Stomach (tissue), 9 donors: ENCODE results near the gene PRDX4. TPM values are rescaled to one million over a fixed set of nuclear protein-coding genes. Genes with fewer than 3 reads are reported as not detected.
"Not testable (repeated sequence)": the region's sequence is repeated elsewhere in the genome, so short reads cannot be mapped to it uniquely, and the experiment has no call there.

Experiments used
- DNase-seq, 2 donors: peaks; one replicate each; pipeline versions ENCODE4 v3.0.0 to v3.0.0-alpha.2; 2013 to 2019
- H3K27ac ChIP-seq, 5 donors: fragments of 200-600 bp in 4 of 5; sonication (generic) in 4 of 5; one replicate each; pipeline ENCODE4 v1.5.1; 2013 to 2019; ENCODE audit warnings: mild to moderate bottlenecking in 1 of 5, moderate library complexity in 1 of 5
- H3K27me3 ChIP-seq, 3 donors: fragments of 200-600 bp; sonication (generic); one replicate each; pipeline ENCODE4 v1.5.1; 2017 to 2019; ENCODE audit warnings: mixed run types in 1 of 3
- H3K36me3 ChIP-seq, 4 donors: fragments of 200-600 bp; sonication (generic); 1 replicate in 3 of 4; 2 replicates in 1 of 4; pipeline ENCODE4 v1.5.1; 2016 to 2019
- H3K4me1 ChIP-seq, 4 donors: fragments of 200-600 bp; sonication (generic); one replicate each; pipeline ENCODE4 v1.5.1; 2016 to 2019
- H3K4me3 ChIP-seq, 4 donors: fragments of 200-600 bp; sonication (generic) in 3 of 4; one replicate each; pipeline ENCODE4 v1.5.1; 2016 to 2019; ENCODE audit warnings: mild to moderate bottlenecking in 1 of 4
- H3K9me3 ChIP-seq, 4 donors: fragments of 200-600 bp; sonication (generic); one replicate each; pipeline ENCODE4 v1.5.1; 2016 to 2019
- EP300 ChIP-seq: sonication (generic); formaldehyde crosslinking; IDR thresholded peaks from one replicate; pipeline ENCODE4 v1.6.1; 2017; ENCODE audit warnings: antibody characterized with exemption
- POLR2A ChIP-seq, 4 donors: fragments of 450-650 bp; IDR thresholded peaks; one replicate each; pipeline ENCODE4 v1.6.1; 2016; ENCODE audit warnings: antibody characterized with exemption in 4 of 4, control low read depth in 2 of 4, mild to moderate bottlenecking in 1 of 4, moderate library complexity in 1 of 4
- POLR2AphosphoS5 ChIP-seq, 3 donors: sonication (generic); formaldehyde crosslinking; IDR thresholded peaks; one replicate each; pipeline ENCODE4 v1.6.1; 2016; ENCODE audit warnings: antibody characterized with exemption in 3 of 3
- WGBS, 5 donors: extraction: QIAGEN DNeasy Blood & Tissue Kit in 3 of 5; methylation state at CpG; one replicate each; pipeline versions ENCODE4 v1.1.5 to v1.1.7; 2013 to 2018; 5-methylcytosine and 5-hydroxymethylcytosine counted together
- intact Hi-C: fragments of 100-400 bp; cut with DNase I; formaldehyde crosslinking; loops from one replicate; pipeline ENCODE4 v1.15.1; 2023; ENCODE audit warnings: low total_unique reads
- polyA plus RNA-seq, 3 donors: library from polyadenylated mRNA; stranded (reverse); fragments of 200-250 nt; gene quantifications; one replicate each; pipeline ENCODE4 v1.2.3, GENCODE V29; 2013
- total RNA-seq, 5 donors: library from RNA; depleted of rRNA; stranded (reverse); fragments of >200 nt; gene quantifications; one replicate each; pipeline versions ENCODE4 v1.1.0 to v1.2.3, GENCODE V29; 2014 to 2016
- TF ChIP-seq, protein P1 (sequence below), 7 experiments: fragments of 450-650 bp in 4 of 7; fragments of 200-600 bp in 3 of 7; sonication (generic) in 3 of 7; IDR thresholded peaks; one replicate each; pipeline ENCODE4 v1.5.1; 2016 to 2019; ENCODE audit warnings: antibody characterized with exemption in 7 of 7, control low read depth in 2 of 7, mild to moderate bottlenecking in 1 of 7
- donor health status: healthy with polysubstance abuse.
- donor health status: Bipolar disorder and iron deficiency.
- donor health status: healthy.

The PRDX4 gene
- total and polyA plus RNA-seq, 8 donors: 8.2 to 143 (median 77.7) TPM

DNA sequence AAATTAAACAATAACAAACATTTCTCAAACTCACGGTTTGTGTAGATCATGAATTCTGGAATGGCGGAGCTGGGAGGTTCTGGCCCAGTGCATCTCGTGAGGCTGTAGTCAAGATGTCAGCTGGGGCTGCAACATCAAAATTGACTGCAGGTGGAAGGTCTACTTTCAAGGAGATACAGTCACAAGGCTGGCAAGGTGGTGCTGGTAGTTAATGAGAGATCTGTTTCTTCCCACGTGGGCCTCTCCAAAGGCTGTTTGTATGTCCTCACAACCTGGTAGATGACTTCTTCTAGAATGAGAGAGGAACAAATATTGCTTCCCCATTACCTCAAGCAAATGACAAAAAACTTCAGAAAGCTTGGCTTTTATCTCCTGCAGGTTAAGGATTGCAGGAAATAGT lies 8.0 kb upstream of the PRDX4 start:
- 77 to 86% (median 84%) methylated on average over 4 of the region's 4 CpGs for WGBS, 5 donors
- TF ChIP-seq EP300: no peak
- no peak for TF ChIP-seq POLR2AphosphoS5 (IDR thresholded peaks at IDR 0.05)
- no peak for TF ChIP-seq POLR2A (IDR thresholded peaks at IDR 0.05)
- TF ChIP-seq, protein P1, sequence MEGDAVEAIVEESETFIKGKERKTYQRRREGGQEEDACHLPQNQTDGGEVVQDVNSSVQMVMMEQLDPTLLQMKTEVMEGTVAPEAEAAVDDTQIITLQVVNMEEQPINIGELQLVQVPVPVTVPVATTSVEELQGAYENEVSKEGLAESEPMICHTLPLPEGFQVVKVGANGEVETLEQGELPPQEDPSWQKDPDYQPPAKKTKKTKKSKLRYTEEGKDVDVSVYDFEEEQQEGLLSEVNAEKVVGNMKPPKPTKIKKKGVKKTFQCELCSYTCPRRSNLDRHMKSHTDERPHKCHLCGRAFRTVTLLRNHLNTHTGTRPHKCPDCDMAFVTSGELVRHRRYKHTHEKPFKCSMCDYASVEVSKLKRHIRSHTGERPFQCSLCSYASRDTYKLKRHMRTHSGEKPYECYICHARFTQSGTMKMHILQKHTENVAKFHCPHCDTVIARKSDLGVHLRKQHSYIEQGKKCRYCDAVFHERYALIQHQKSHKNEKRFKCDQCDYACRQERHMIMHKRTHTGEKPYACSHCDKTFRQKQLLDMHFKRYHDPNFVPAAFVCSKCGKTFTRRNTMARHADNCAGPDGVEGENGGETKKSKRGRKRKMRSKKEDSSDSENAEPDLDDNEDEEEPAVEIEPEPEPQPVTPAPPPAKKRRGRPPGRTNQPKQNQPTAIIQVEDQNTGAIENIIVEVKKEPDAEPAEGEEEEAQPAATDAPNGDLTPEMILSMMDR (IDR thresholded peaks at IDR 0.05): no peak
- Histone ChIP-seq H3K4me3 (no peak overlapping the region), H3K36me3 (no peaks in the 10 kb centered on the region), H3K27ac (no peak overlapping the region), H3K4me1 (no peaks in the 10 kb centered on the region), H3K9me3 (no peaks in the 10 kb centered on the region), H3K27me3 (no peaks in the 10 kb centered on the region)
- intact Hi-C loops: no loop called here
- no peak for DNase-seq

DNA sequence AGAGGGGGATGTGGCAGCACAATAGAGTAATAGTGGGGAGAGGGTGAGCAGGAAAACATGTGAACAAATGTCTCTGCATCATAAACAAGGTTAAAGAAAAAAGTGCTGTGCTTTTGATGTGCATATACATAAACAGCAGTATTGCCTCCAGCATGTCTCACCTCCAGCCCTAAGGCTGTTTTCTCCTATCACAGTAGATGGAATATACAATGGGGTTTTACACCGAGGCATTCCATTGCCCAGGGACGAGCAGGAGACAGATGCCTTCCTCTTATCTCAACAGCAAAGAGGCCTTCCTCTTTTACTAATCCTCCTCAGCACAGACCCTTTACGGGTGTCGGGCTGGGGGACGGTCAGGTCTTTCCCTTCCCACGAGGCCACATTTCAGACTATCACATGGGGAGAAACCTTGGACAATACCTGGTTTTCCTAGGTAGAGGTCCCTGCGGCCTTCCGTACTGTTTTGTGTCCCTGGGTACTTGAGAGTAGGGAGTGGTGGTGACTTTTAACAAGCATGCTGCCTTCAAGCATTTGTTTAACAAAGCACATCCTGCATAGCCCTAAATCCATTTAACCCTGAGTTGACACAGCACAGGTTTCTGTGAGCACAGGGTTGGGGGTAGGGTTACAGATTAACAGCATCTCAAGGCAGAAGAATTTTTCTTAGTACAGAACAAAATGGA lies 7.1 kb upstream of the PRDX4 start:
- H3K9me3 ChIP-seq, H3K36me3 ChIP-seq, H3K27ac ChIP-seq, DNase-seq, H3K4me3 ChIP-seq, H3K27me3 ChIP-seq, H3K4me1 ChIP-seq, intact Hi-C loops: not testable (repeated sequence)
- 42 to 64% (median 62%) methylated on average over 2 to 8 of the region's 8 CpGs for WGBS, 5 donors

DNA sequence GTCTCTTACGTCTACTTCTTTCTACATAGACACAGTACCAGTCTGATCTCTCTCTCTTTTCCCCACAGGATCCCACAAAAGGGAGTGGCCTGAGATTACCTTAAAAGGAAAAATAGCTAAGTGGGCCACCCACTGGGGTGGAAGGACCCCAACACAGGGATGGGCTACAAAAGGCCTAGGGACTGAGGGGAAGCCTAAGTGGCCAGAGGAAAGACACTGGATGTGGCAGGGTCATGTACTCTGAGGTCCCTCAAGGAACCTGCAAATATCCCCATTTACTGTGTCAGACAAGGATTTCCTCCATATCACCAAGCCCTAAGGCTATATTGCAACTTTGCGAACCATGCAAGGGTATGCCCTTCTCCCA lies 6.5 kb upstream of the PRDX4 start:
- TF ChIP-seq, protein P1 (IDR thresholded peaks at IDR 0.05): no peak
- TF ChIP-seq POLR2AphosphoS5 (IDR thresholded peaks at IDR 0.05) (no peak), EP300 (no peak), POLR2A (IDR thresholded peaks at IDR 0.05) (no peak)
- DNase-seq: no peak
- Histone ChIP-seq H3K9me3 (no peaks in the 10 kb centered on the region), H3K27me3 (no peaks in the 10 kb centered on the region), H3K4me1 (no peaks in the 10 kb centered on the region), H3K36me3 (no peaks in the 10 kb centered on the region), H3K4me3 (no peak overlapping the region), H3K27ac (no peak overlapping the region)
- intact Hi-C loops: no loop called here
- WGBS, 5 donors: 83 to 100% (median 96%) methylated on average over 2 of the region's 2 CpGs

DNA sequence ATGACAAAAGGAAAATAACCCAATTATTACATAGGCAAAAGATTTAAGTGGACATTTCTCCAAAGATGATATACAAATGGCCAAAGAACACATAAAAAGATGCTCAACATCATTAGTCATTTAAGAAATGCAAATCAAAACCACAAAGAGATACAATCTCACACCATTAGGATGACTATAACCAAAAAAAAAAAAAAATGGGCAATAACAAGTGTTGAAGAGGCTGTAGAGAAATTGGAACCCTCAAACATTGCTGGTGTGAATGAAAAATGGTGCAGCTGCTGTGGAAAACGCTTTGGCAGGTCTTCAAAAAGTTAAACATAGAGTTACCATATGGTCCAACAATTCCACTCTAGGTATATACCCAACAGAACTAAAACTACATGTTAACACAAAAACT lies 5.6 kb upstream of the PRDX4 start:
- TF ChIP-seq POLR2A (IDR thresholded peaks at IDR 0.05): no peak
- DNase-seq: no peak
- H3K27ac ChIP-seq: no peak overlapping the region
- intact Hi-C loops: no loop called here
- 29 to 77% (median 62%) methylated on average over 1 of the region's 1 CpG for WGBS, 5 donors
- H3K36me3 ChIP-seq: no peaks in the 10 kb centered on the region
- no peak overlapping the region for H3K4me3 ChIP-seq
- H3K27me3 ChIP-seq: no peaks in the 10 kb centered on the region
- no peaks in the 10 kb centered on the region for H3K9me3 ChIP-seq
- H3K4me1 ChIP-seq: peaks cover 0 to 1% (median 0%) of the 10 kb centered on the region in 4 donors

DNA sequence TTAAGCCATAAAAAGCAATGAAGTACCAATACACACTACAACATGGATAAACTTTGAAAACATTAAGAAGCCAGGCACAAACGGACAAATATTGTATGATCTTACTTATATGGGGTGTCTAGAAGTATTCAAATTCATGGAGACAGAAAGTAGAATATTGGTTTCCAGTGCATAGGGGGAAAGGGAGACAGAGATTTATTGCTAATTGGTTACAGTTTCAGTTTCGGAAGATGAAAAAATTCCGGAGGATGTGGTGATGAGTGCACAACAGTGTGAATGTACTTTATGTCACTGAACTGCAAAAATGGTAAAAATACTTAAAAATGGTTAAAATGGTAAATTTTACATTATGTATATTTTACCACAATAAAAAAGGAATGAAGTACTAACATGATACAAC lies 5.1 kb upstream of the PRDX4 start:
- Histone ChIP-seq H3K27me3 (peaks cover 0 to 1% (median 0%) of the 10 kb centered on the region in 3 donors), H3K36me3 (no peaks in the 10 kb centered on the region), H3K4me1 (peaks cover 0 to 5% (median 0%) of the 10 kb centered on the region in 4 donors), H3K4me3 (no peak overlapping the region), H3K9me3 (peaks cover 0 to under 1% (median under 1%) of the 10 kb centered on the region in 4 donors), H3K27ac (no peak overlapping the region)
- TF ChIP-seq, protein P1 (IDR thresholded peaks at IDR 0.05): no peak
- no peak for TF ChIP-seq POLR2AphosphoS5 (IDR thresholded peaks at IDR 0.05)
- TF ChIP-seq POLR2A (IDR thresholded peaks at IDR 0.05): no peak
- TF ChIP-seq EP300: no peak
- 65 to 80% (median 71%) methylated on average over 3 of the region's 3 CpGs for WGBS, 5 donors
- intact Hi-C loops: no loop called here
- DNase-seq: no peak
